Progenitor cell of endocrine pancreas (in vitro differentiated cells): ENCODE measurements around the gene CMC1. TPM values are rescaled to one million over a fixed set of nuclear protein-coding genes. Genes with fewer than 3 reads are reported as not detected.

Experiments used
- DNase-seq: peaks from one replicate; pipeline ENCODE4 v3.0.0; 2021; ENCODE audit warnings: low spot score; ENCODE audit not compliant: unreplicated experiment
- H3K27ac Mint-ChIP-seq: 2 replicates; pipeline ENCODE4 v1.8.0; 2021; ENCODE audit warnings: mild to moderate bottlenecking, moderate library complexity, mixed read lengths
- H3K27me3 Mint-ChIP-seq: 2 replicates; pipeline ENCODE4 v1.8.0; 2021; ENCODE audit warnings: mixed read lengths
- H3K36me3 Mint-ChIP-seq: 2 replicates; pipeline ENCODE4 v1.8.0; 2022; ENCODE audit warnings: mixed read lengths; ENCODE audit not compliant: insufficient read depth
- H3K4me1 Mint-ChIP-seq: 2 replicates; pipeline ENCODE4 v1.8.0; 2021; ENCODE audit warnings: low read depth, mixed read lengths
- H3K4me3 Mint-ChIP-seq: 2 replicates; pipeline ENCODE4 v1.8.0; 2021; ENCODE audit warnings: low read depth, mild to moderate bottlenecking, moderate library complexity, mixed read lengths
- H3K9me3 Mint-ChIP-seq: 2 replicates; pipeline ENCODE4 v1.8.0; 2021; ENCODE audit warnings: low read depth, mixed read lengths
- CTCF ChIP-seq: fragments of 200-600 bp; sonication (generic); IDR thresholded peaks from one replicate; pipeline ENCODE4 v1.5.0; 2021; ENCODE audit warnings: antibody characterized with exemption, mild to moderate bottlenecking; ENCODE audit not compliant: unreplicated experiment
- total RNA-seq: library from RNA; stranded (reverse); gene quantifications from 2 replicates; pipeline ENCODE4 v1.2.1, GENCODE V29; 2021

CMC1 gene
- total RNA-seq, 1 donor from 2014 or later = 16.2 TPM

- Mint-ChIP-seq H3K27ac (peak overlapping the region; percentile 18), H3K4me1 (peaks cover 9% of the 10 kb centered on the region), H3K36me3 (no peaks in the 10 kb centered on the region), H3K27me3 (no peaks in the 10 kb centered on the region), H3K4me3 (no peak overlapping the region), H3K9me3 (peaks cover 5% of the 10 kb centered on the region)
- DNase-seq = no peak
- TF ChIP-seq CTCF = no peak
These were observed 34.3 kb upstream of the CMC1 start for GRCh38 chr3:28207000-28207733.

GRCh38 chr3:28210968-28211713 is 30.3 kb upstream of the CMC1 start:
- H3K27me3 Mint-ChIP-seq = no peaks in the 10 kb centered on the region
- no peak overlapping the region for H3K27ac Mint-ChIP-seq
- peaks cover 9% of the 10 kb centered on the region for H3K4me1 Mint-ChIP-seq
- H3K36me3 Mint-ChIP-seq = peaks cover 1% of the 10 kb centered on the region
- no peak for DNase-seq
- TF ChIP-seq CTCF = no peak
- no peak overlapping the region for H3K4me3 Mint-ChIP-seq
- H3K9me3 Mint-ChIP-seq = peaks cover 15% of the 10 kb centered on the region

- H3K27ac Mint-ChIP-seq = no peak overlapping the region
- no peak for DNase-seq
- no peak overlapping the region for H3K4me3 Mint-ChIP-seq
- peaks cover 15% of the 10 kb centered on the region for H3K9me3 Mint-ChIP-seq
- no peaks in the 10 kb centered on the region for H3K27me3 Mint-ChIP-seq
- no peak for TF ChIP-seq CTCF
- H3K4me1 Mint-ChIP-seq = peaks cover 2% of the 10 kb centered on the region
- H3K36me3 Mint-ChIP-seq = peaks cover 1% of the 10 kb centered on the region
These were observed 28.7 kb upstream of the CMC1 start for GRCh38 chr3:28212681-28213080.

- no peaks in the 10 kb centered on the region for H3K27me3 Mint-ChIP-seq
- no peak overlapping the region for H3K27ac Mint-ChIP-seq
- H3K36me3 Mint-ChIP-seq = peaks cover 1% of the 10 kb centered on the region
- no peaks in the 10 kb centered on the region for H3K4me1 Mint-ChIP-seq
- no peak for DNase-seq
- no peak for TF ChIP-seq CTCF
- peaks cover 15% of the 10 kb centered on the region for H3K9me3 Mint-ChIP-seq
- H3K4me3 Mint-ChIP-seq = no peak overlapping the region
These were observed 26.0 kb upstream of the CMC1 start for GRCh38 chr3:28215407-28215806.

GRCh38 chr3:28218071-28218916 is 23.1 kb upstream of the CMC1 start:
- TF ChIP-seq CTCF = no peak
- H3K4me3 Mint-ChIP-seq = no peak overlapping the region
- no peaks in the 10 kb centered on the region for H3K27me3 Mint-ChIP-seq
- no peak for DNase-seq
- H3K36me3 Mint-ChIP-seq = peaks cover 1% of the 10 kb centered on the region
- H3K4me1 Mint-ChIP-seq = no peaks in the 10 kb centered on the region
- H3K9me3 Mint-ChIP-seq = peaks cover 15% of the 10 kb centered on the region
- H3K27ac Mint-ChIP-seq = no peak overlapping the region
